ENCODE measurements around the gene GBE1.

Gene GBE1

GRCh38 chr3:81580355-81580754, 181.1 kb downstream of the GBE1 start:
- no peak overlapping the region for H3K4me3 ChIP-seq (ENCODE audit: low read length)
- H3K79me2 ChIP-seq (ENCODE audit: low read length): no peaks in the 10 kb centered on the region
- no peaks in the 10 kb centered on the region for H4K20me1 ChIP-seq (ENCODE audit: insufficient read depth, low read length)
- no peak overlapping the region for H3K4me2 ChIP-seq (ENCODE audit: low read length)
- no peak overlapping the region for H3K9ac ChIP-seq (ENCODE audit: low read length)
- no peaks in the 10 kb centered on the region for H3K36me3 ChIP-seq (replicated peaks; ENCODE audit: low read depth, low read length)
- no peaks in the 10 kb centered on the region for H3K9me3 ChIP-seq (ENCODE audit: insufficient read depth, low read length)
- no peaks in the 10 kb centered on the region for H3K27me3 ChIP-seq (ENCODE audit: low read depth, low read length)
- TF ChIP-seq CTCF (IDR thresholded peaks at IDR 0.05; ENCODE audit: low read depth, low read length) (no peak), EZH2phosphoT487 (IDR thresholded peaks at IDR 0.05; ENCODE audit: low read depth) (no peak)
- no peak overlapping the region for H2AFZ ChIP-seq (ENCODE audit: low read depth, low read length)
- no peak overlapping the region for H3K27ac ChIP-seq (ENCODE audit: low read length)
- H3K4me1 ChIP-seq (ENCODE audit: low read length): no peaks in the 10 kb centered on the region

- Histone ChIP-seq H4K20me1 (ENCODE audit: insufficient read depth, low read length) (no peaks in the 10 kb centered on the region), H3K79me2 (ENCODE audit: low read length) (no peaks in the 10 kb centered on the region), H3K36me3 (replicated peaks; ENCODE audit: low read depth, low read length) (no peaks in the 10 kb centered on the region), H2AFZ (ENCODE audit: low read depth, low read length) (no peak overlapping the region), H3K4me3 (ENCODE audit: low read length) (no peak overlapping the region), H3K9me3 (ENCODE audit: insufficient read depth, low read length) (no peaks in the 10 kb centered on the region), H3K4me2 (ENCODE audit: low read length) (no peak overlapping the region), H3K27ac (ENCODE audit: low read length) (no peak overlapping the region), H3K9ac (ENCODE audit: low read length) (no peak overlapping the region), H3K27me3 (ENCODE audit: low read depth, low read length) (no peaks in the 10 kb centered on the region), H3K4me1 (ENCODE audit: low read length) (no peaks in the 10 kb centered on the region)
- TF ChIP-seq EZH2phosphoT487 (IDR thresholded peaks at IDR 0.05; ENCODE audit: low read depth) (no peak), CTCF (IDR thresholded peaks at IDR 0.05; ENCODE audit: low read depth, low read length) (no peak)
Measured at GRCh38 chr3:81579744-81580143, 181.7 kb downstream of the GBE1 start.

GRCh38 chr3:81572201-81572756, 189.2 kb downstream of the GBE1 start:
- Histone ChIP-seq H3K79me2 (ENCODE audit: low read length) (no peaks in the 10 kb centered on the region), H3K27me3 (ENCODE audit: low read depth, low read length) (no peaks in the 10 kb centered on the region), H3K9ac (ENCODE audit: low read length) (no peak overlapping the region), H4K20me1 (ENCODE audit: insufficient read depth, low read length) (no peaks in the 10 kb centered on the region), H3K27ac (ENCODE audit: low read length) (no peak overlapping the region), H3K9me3 (ENCODE audit: insufficient read depth, low read length) (no peaks in the 10 kb centered on the region), H3K36me3 (replicated peaks; ENCODE audit: low read depth, low read length) (no peaks in the 10 kb centered on the region), H2AFZ (ENCODE audit: low read depth, low read length) (no peak overlapping the region), H3K4me3 (ENCODE audit: low read length) (no peak overlapping the region), H3K4me2 (ENCODE audit: low read length) (no peak overlapping the region), H3K4me1 (ENCODE audit: low read length) (no peaks in the 10 kb centered on the region)
- TF ChIP-seq EZH2phosphoT487 (IDR thresholded peaks at IDR 0.05; ENCODE audit: low read depth) (no peak), CTCF (IDR thresholded peaks at IDR 0.05; ENCODE audit: low read depth, low read length) (no peak)

- H3K36me3 ChIP-seq (replicated peaks; ENCODE audit: low read depth, low read length): peaks cover 3% of the 10 kb centered on the region
- H3K4me1 ChIP-seq (ENCODE audit: low read length): no peaks in the 10 kb centered on the region
- H4K20me1 ChIP-seq (ENCODE audit: insufficient read depth, low read length): no peaks in the 10 kb centered on the region
- H3K4me3 ChIP-seq (ENCODE audit: low read length): no peak overlapping the region
- TF ChIP-seq EZH2phosphoT487 (IDR thresholded peaks at IDR 0.05; ENCODE audit: low read depth): no peak
- TF ChIP-seq CTCF (IDR thresholded peaks at IDR 0.05; ENCODE audit: low read depth, low read length): no peak
- H3K4me2 ChIP-seq (ENCODE audit: low read length): no peak overlapping the region
- no peak overlapping the region for H3K9ac ChIP-seq (ENCODE audit: low read length)
- H3K79me2 ChIP-seq (ENCODE audit: low read length): no peaks in the 10 kb centered on the region
- no peaks in the 10 kb centered on the region for H3K9me3 ChIP-seq (ENCODE audit: insufficient read depth, low read length)
- H3K27me3 ChIP-seq (ENCODE audit: low read depth, low read length): no peaks in the 10 kb centered on the region
- H2AFZ ChIP-seq (ENCODE audit: low read depth, low read length): no peak overlapping the region
- H3K27ac ChIP-seq (ENCODE audit: low read length): no peak overlapping the region
Measured at GRCh38 chr3:81568378-81568777, 193.1 kb downstream of the GBE1 start.
